MCF 10A (cell line): ENCODE results near the gene REV3L. TPM values are rescaled to one million over a fixed set of nuclear protein-coding genes. Genes with fewer than 3 reads are reported as not detected.
A peak's percentile ranks its signal among the peaks of the same experiment; 100 is the strongest.
"Not testable (repeated sequence)": the region's sequence is repeated elsewhere in the genome, so short reads cannot be mapped to it uniquely, and the experiment has no call there.

ENCODE experiments used
- BruUV-seq: library from RNA; stranded (reverse); fragments of 400-500 nt; replicated peaks from 2 replicates; lab custom pipeline; 2021; lab: Mats Ljungman, UMichigan
- CTCF ChIA-PET: fragments of 300-600 bp; sonication (Branson Sonifier 250); formaldehyde crosslinking; extraction: SDS; loops from one replicate; lab custom pipeline; 2021; ENCODE audit warnings: antibody characterized with exemption, inconsistent platforms; lab: Yijun Ruan, JAX
- POLR2A ChIA-PET: fragments of 300-600, 350-650 bp; sonication (Branson Sonifier 250); formaldehyde crosslinking; extraction: SDS; loops from one replicate; lab custom pipeline; 2020; ENCODE audit warnings: antibody characterized with exemption, inconsistent platforms; lab: Yijun Ruan, JAX
- DNase-seq: peaks from one replicate; pipeline ENCODE4 v3.0.0-alpha.2; 2018; ENCODE audit not compliant: unreplicated experiment
- H3K27ac Mint-ChIP-seq: one replicate; pipeline ENCODE4 v1.8.0; 2022; ENCODE audit warnings: mild to moderate bottlenecking, low read depth, mixed read lengths; ENCODE audit not compliant: unreplicated experiment
- H3K27me3 Mint-ChIP-seq: one replicate; pipeline ENCODE4 v1.8.0; 2022; ENCODE audit warnings: mixed read lengths; ENCODE audit not compliant: insufficient read depth, unreplicated experiment
- H3K36me3 Mint-ChIP-seq: one replicate; pipeline ENCODE4 v1.8.0; 2022; ENCODE audit warnings: mild to moderate bottlenecking, moderate library complexity, mixed read lengths; ENCODE audit not compliant: insufficient read depth, unreplicated experiment
- H3K4me1 Mint-ChIP-seq: one replicate; pipeline ENCODE4 v1.8.0; 2022; ENCODE audit warnings: mixed read lengths; ENCODE audit not compliant: insufficient read depth, unreplicated experiment
- H3K4me3 Mint-ChIP-seq: one replicate; pipeline ENCODE4 v1.8.0; 2022; ENCODE audit warnings: mild to moderate bottlenecking, moderate library complexity, mixed read lengths; ENCODE audit not compliant: unreplicated experiment
- H3K9me3 Mint-ChIP-seq: one replicate; pipeline ENCODE4 v1.8.0; 2022; ENCODE audit warnings: mixed read lengths; ENCODE audit not compliant: unreplicated experiment
- intact Hi-C: fragments of 100-400 bp; cut with micrococcal nuclease; formaldehyde crosslinking; loops from 2 replicates; pipeline ENCODE4 v1.14.1; 2022
- total RNA-seq: library from RNA; stranded (reverse); gene quantifications from 2 replicates; pipeline ENCODE4 v1.2.3, GENCODE V29; 2022
- TF ChIP-seq, protein P1 (sequence below): fragments of 200-600 bp; IDR thresholded peaks from one replicate; pipeline ENCODE4 v1.8.0; 2022; ENCODE audit warnings: antibody characterized with exemption, mild to moderate bottlenecking; ENCODE audit not compliant: unreplicated experiment

Gene REV3L
- total RNA-seq, 1 experiment from 2014 or later, result 31.2 TPM

DNA sequence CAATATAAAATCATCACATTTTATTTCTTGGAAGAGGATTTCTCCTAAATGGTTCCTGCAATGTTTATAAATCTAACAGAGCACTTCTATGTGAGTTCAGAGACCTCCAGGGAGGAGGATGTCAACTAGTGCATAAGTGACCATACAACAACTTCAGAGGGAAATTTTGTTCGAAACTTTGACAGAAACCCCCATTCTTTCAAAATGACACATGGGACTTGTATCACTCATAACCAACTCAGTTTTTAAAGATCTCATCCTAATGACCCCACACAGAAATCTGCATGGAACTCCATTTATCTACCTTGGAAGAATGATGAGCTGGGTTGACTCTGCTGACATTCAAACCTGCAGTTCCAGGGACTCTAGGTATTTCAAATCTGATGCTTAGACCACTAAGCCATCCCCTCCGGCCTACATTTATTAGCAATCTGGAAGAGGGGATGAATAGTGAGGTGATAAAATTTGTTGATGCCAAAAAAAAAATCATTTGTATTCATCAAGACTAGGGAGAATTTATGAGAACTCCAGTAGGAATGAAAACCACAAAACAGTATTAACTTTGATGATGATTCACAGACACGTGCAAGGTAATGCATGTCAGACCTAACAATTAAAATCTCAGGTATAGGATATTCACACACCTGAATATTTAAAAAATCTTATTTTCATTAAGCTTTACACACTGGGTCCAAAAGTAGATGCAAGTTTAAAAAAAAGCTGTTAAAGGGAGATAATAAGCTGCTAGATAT lies 153.0 kb downstream of the REV3L start:
- DNase-seq, result no peak
- no peaks in the 10 kb centered on the region for H3K4me1 Mint-ChIP-seq
- CTCF ChIA-PET, result no interaction called here
- POLR2A ChIA-PET, result no interaction called here
- peak overlapping the region; percentile 2 for H3K27ac Mint-ChIP-seq
- no TSS peak for BruUV-seq
- no peaks in the 10 kb centered on the region for H3K9me3 Mint-ChIP-seq
- intact Hi-C loops, result no loop called here
- H3K27me3 Mint-ChIP-seq, result no peaks in the 10 kb centered on the region
- H3K36me3 Mint-ChIP-seq, result peaks cover 69% of the 10 kb centered on the region
- H3K4me3 Mint-ChIP-seq, result no peak overlapping the region
- TF ChIP-seq, protein P1, sequence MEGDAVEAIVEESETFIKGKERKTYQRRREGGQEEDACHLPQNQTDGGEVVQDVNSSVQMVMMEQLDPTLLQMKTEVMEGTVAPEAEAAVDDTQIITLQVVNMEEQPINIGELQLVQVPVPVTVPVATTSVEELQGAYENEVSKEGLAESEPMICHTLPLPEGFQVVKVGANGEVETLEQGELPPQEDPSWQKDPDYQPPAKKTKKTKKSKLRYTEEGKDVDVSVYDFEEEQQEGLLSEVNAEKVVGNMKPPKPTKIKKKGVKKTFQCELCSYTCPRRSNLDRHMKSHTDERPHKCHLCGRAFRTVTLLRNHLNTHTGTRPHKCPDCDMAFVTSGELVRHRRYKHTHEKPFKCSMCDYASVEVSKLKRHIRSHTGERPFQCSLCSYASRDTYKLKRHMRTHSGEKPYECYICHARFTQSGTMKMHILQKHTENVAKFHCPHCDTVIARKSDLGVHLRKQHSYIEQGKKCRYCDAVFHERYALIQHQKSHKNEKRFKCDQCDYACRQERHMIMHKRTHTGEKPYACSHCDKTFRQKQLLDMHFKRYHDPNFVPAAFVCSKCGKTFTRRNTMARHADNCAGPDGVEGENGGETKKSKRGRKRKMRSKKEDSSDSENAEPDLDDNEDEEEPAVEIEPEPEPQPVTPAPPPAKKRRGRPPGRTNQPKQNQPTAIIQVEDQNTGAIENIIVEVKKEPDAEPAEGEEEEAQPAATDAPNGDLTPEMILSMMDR, result no peak

DNA sequence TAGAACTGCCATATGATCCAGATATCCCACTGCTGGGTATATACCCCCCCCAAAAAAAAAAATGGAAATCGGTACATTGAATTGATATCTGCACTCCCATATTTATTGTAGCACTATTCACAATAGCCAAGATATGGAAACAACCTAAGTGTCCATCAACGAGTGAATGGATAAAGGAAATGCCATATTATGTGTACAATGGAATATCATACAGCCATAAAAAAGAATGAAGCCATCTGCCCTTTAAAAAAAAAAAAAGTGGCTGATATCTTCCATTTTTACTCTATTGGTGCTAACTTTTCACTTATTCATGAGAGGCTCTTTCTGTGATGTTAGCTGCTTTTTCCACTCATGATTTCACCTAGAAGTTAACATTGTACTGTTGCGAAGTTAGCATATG lies 156.5 kb downstream of the REV3L start:
- BruUV-seq, result no TSS peak
- intact Hi-C loops, result no loop called here
- CTCF ChIA-PET, result interaction anchor here (0.7 kb wide), 2 partner anchors 300 to 337 kb away, joined by 3 to 6 read pairs; no protein-coding TSS in a partner anchor
- POLR2A ChIA-PET, result interaction anchor here (0.6 kb wide), 1 partner anchor 30 kb away, joined by 3 read pairs; no protein-coding TSS in a partner anchor
- TF ChIP-seq, protein P1, result no peak
- DNase-seq, result no peak
- Mint-ChIP-seq H3K27me3 (no peaks in the 10 kb centered on the region), H3K9me3 (no peaks in the 10 kb centered on the region), H3K36me3 (peaks cover 56% of the 10 kb centered on the region), H3K4me1 (no peaks in the 10 kb centered on the region), H3K4me3 (no peak overlapping the region), H3K27ac (no peak overlapping the region)

DNA sequence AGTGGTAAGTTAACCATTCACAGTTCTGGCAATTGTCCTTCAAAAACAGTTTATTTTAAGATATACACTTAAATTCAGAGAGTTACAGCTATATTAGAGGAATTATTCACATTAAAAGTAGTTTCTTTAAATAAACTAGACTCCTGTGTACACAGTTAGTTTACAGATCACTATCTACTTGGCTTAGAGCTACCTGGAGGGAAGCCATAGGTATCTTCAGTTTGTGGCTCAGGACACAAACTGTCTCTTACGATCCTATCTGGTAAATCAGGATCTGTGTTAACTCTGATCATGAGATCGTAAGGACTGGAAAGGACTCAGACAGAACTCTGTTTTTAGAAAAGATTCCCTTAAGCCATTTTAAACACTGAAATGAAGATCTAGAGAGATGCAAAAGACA lies 160.9 kb downstream of the REV3L start:
- intact Hi-C loops, result no loop called here
- Mint-ChIP-seq H3K27ac (no peak overlapping the region), H3K9me3 (no peaks in the 10 kb centered on the region), H3K4me3 (no peak overlapping the region), H3K27me3 (no peaks in the 10 kb centered on the region), H3K36me3 (peaks cover 47% of the 10 kb centered on the region), H3K4me1 (no peaks in the 10 kb centered on the region)
- no peak for DNase-seq
- POLR2A ChIA-PET, result interaction anchor here (0.6 kb wide), 2 partner anchors 27 to 30 kb away, joined by 3 to 5 read pairs; no protein-coding TSS in a partner anchor
- TF ChIP-seq, protein P1, result no peak
- BruUV-seq, result no TSS peak
- CTCF ChIA-PET, result interaction anchor here (1.1 kb wide), 1 partner anchor 10 kb away, joined by 3 read pairs; no protein-coding TSS in a partner anchor

DNA sequence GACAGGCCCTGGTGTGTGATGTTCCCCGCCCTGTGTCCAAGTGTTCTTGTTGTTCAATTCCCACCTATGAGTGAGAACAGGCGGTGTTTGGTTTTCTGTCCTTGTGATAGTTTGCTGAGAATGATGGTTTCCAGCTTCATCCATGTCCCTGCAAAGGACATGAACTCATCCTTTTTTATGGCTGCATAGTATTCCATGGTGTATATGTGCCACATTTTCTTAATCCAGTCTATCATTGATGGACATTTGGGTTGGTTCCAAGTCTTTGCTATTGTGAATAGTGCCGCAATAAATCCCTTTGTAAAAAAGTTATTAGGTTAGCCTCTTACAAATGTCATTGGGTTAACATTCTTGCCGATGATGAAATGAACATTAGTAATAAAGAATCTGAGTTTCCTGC lies 175.1 kb downstream of the REV3L start:
- POLR2A ChIA-PET, H3K27ac Mint-ChIP-seq: not testable (repeated sequence)
- peaks cover 92% of the 10 kb centered on the region for H3K36me3 Mint-ChIP-seq

More for the DNA sequence above, 175.1 kb downstream of the REV3L start:
- CTCF ChIA-PET, H3K27me3 Mint-ChIP-seq, H3K4me3 Mint-ChIP-seq, H3K4me1 Mint-ChIP-seq, intact Hi-C loops, DNase-seq, BruUV-seq, H3K9me3 Mint-ChIP-seq: not testable (repeated sequence)
